ENCODE measurements around the gene CYP2A6. TPM values are rescaled to one million over a fixed set of nuclear protein-coding genes. Genes with fewer than 3 reads are reported as not detected.

CYP2A6 gene
- total and polyA plus RNA-seq, 4 donors: 0.09 to 1,020 (median 59.6) TPM

DNA sequence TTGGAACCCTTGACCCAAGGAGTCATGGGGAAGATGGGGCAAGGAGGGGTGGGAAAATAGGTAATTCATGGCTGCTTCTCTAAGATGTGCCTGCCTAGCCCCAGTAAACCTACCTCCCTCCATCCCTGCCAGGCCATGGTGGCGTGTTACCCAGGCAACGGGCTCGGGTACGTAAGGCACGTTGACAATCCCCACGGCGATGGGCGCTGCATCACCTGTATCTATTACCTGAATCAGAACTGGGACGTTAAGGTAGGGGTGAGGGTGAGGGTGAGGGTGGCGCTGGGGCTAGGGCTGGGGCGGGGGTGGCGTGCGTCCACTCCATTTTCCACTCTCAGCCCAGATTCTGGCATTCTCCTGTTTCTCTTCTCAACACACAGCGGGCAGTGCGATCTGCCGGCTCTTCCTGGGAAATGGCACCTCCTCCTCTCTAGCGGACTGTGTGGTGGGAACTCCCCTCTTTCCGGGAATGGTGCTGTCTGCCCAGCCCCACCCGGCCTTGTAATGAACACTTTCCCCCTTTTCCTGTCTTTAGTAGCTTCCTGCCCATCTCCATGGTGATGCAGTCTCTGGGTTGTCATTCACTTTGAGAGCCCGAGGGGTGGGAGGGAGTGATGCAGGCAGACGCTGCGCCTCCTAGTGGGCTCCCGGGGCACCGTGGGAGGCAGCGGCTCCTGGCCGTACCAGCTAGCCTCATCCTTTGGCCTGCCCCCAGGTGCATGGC lies 43.7 kb downstream of the CYP2A6 start:
- peaks cover 9 to 16% (median 11%) of the 10 kb centered on the region in 4 donors for H3K36me3 ChIP-seq (ENCODE audit: control insufficient read depth in 4 of 4, insufficient read depth in 3 of 4, low read depth in 1 of 4, low read length in 3 of 4)
- peak; percentile 79 for DNase-seq (ENCODE audit: low spot score)
- H3K9ac ChIP-seq (ENCODE audit: low read depth in 1 of 2, low read length in 2 of 2): no peak overlapping the region

More for the DNA sequence above, 43.7 kb downstream of the CYP2A6 start:
- peaks cover 29 to 59% (median 50%) of the 10 kb centered on the region in 4 donors for H3K4me1 ChIP-seq (ENCODE audit: control insufficient read depth in 4 of 4, insufficient read depth in 4 of 4, low read length in 3 of 4)
- H3K27me3 ChIP-seq (ENCODE audit: control insufficient read depth in 4 of 4, insufficient read depth in 4 of 4, low read length in 3 of 4): no peaks in the 10 kb centered on the region
- no peaks in the 10 kb centered on the region for H3K9me3 ChIP-seq (ENCODE audit: control insufficient read depth in 4 of 4, low read length in 3 of 4)
- H3K27ac ChIP-seq (ENCODE audit: low read depth in 1 of 2, low read length in 2 of 2): peak overlapping the region; percentile 48 to 82
- peak; percentile 63 for TF ChIP-seq NR2F2 (IDR thresholded peaks at IDR 0.05)
- no peak for TF ChIP-seq TAF1 (conservative IDR thresholded peaks at IDR 0.05)
- TF ChIP-seq, protein P1, sequence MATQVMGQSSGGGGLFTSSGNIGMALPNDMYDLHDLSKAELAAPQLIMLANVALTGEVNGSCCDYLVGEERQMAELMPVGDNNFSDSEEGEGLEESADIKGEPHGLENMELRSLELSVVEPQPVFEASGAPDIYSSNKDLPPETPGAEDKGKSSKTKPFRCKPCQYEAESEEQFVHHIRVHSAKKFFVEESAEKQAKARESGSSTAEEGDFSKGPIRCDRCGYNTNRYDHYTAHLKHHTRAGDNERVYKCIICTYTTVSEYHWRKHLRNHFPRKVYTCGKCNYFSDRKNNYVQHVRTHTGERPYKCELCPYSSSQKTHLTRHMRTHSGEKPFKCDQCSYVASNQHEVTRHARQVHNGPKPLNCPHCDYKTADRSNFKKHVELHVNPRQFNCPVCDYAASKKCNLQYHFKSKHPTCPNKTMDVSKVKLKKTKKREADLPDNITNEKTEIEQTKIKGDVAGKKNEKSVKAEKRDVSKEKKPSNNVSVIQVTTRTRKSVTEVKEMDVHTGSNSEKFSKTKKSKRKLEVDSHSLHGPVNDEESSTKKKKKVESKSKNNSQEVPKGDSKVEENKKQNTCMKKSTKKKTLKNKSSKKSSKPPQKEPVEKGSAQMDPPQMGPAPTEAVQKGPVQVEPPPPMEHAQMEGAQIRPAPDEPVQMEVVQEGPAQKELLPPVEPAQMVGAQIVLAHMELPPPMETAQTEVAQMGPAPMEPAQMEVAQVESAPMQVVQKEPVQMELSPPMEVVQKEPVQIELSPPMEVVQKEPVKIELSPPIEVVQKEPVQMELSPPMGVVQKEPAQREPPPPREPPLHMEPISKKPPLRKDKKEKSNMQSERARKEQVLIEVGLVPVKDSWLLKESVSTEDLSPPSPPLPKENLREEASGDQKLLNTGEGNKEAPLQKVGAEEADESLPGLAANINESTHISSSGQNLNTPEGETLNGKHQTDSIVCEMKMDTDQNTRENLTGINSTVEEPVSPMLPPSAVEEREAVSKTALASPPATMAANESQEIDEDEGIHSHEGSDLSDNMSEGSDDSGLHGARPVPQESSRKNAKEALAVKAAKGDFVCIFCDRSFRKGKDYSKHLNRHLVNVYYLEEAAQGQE (IDR thresholded peaks at IDR 0.05): no peak
- TF ChIP-seq RXRA (IDR thresholded peaks at IDR 0.05): no peak
- TF ChIP-seq, protein P2, sequence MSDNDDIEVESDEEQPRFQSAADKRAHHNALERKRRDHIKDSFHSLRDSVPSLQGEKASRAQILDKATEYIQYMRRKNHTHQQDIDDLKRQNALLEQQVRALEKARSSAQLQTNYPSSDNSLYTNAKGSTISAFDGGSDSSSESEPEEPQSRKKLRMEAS (IDR thresholded peaks at IDR 0.05): no peak
- TF ChIP-seq GABPA (IDR thresholded peaks at IDR 0.05 in 1 of 2, conservative IDR thresholded peaks at IDR 0.05 in 1 of 2): no peak
- TF ChIP-seq FOXA1 (IDR thresholded peaks at IDR 0.05): no peak
- no peak for TF ChIP-seq YY1 (IDR thresholded peaks at IDR 0.05)
- no peak for TF ChIP-seq HNF4G (IDR thresholded peaks at IDR 0.05)
- TF ChIP-seq, protein P3, sequence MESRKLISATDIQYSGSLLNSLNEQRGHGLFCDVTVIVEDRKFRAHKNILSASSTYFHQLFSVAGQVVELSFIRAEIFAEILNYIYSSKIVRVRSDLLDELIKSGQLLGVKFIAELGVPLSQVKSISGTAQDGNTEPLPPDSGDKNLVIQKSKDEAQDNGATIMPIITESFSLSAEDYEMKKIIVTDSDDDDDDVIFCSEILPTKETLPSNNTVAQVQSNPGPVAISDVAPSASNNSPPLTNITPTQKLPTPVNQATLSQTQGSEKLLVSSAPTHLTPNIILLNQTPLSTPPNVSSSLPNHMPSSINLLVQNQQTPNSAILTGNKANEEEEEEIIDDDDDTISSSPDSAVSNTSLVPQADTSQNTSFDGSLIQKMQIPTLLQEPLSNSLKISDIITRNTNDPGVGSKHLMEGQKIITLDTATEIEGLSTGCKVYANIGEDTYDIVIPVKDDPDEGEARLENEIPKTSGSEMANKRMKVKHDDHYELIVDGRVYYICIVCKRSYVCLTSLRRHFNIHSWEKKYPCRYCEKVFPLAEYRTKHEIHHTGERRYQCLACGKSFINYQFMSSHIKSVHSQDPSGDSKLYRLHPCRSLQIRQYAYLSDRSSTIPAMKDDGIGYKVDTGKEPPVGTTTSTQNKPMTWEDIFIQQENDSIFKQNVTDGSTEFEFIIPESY (IDR thresholded peaks at IDR 0.05): no peak
- no peak for TF ChIP-seq JUND (IDR thresholded peaks at IDR 0.05)
- no peak for TF ChIP-seq HNF4A (conservative IDR thresholded peaks at IDR 0.05)
- peak; percentile 51 to 73 for TF ChIP-seq RAD21 (IDR thresholded peaks at IDR 0.05)
- TF ChIP-seq SP1 (IDR thresholded peaks at IDR 0.05): peak; percentile 55
- no peak for TF ChIP-seq ATF3 (IDR thresholded peaks at IDR 0.05)
- no peak for TF ChIP-seq FOXA2 (IDR thresholded peaks at IDR 0.05)
- no peak for TF ChIP-seq EGR1 (IDR thresholded peaks at IDR 0.05; ENCODE audit: low read depth in 2 of 2)
- TF ChIP-seq, protein P4, sequence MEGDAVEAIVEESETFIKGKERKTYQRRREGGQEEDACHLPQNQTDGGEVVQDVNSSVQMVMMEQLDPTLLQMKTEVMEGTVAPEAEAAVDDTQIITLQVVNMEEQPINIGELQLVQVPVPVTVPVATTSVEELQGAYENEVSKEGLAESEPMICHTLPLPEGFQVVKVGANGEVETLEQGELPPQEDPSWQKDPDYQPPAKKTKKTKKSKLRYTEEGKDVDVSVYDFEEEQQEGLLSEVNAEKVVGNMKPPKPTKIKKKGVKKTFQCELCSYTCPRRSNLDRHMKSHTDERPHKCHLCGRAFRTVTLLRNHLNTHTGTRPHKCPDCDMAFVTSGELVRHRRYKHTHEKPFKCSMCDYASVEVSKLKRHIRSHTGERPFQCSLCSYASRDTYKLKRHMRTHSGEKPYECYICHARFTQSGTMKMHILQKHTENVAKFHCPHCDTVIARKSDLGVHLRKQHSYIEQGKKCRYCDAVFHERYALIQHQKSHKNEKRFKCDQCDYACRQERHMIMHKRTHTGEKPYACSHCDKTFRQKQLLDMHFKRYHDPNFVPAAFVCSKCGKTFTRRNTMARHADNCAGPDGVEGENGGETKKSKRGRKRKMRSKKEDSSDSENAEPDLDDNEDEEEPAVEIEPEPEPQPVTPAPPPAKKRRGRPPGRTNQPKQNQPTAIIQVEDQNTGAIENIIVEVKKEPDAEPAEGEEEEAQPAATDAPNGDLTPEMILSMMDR (IDR thresholded peaks at IDR 0.05; ENCODE audit: low read depth, low read length, missing input control): peak; percentile 49
- 67% methylated on average over 26 of the region's 26 CpGs for WGBS
- no peak overlapping the region for H3K4me3 ChIP-seq (ENCODE audit: low read depth in 1 of 3, low read length in 3 of 3)
